GM12891 (cell line): ENCODE measurements around the gene ARMH3.
"Not testable (repeated sequence)": the region's sequence is repeated elsewhere in the genome, so short reads cannot be mapped to it uniquely, and the experiment has no call there.

ENCODE experiments used
- DNase-seq: peaks from one replicate; pipeline ENCODE4 v3.0.0; 2011; ENCODE audit warnings: low spot score; ENCODE audit not compliant: insufficient read length
- FAIRE-seq: peaks from 2 replicates; lab custom pipeline; 2011; peaks lifted over from hg19 to GRCh38; lab: Jason Lieb, UNC
- PAX5 ChIP-seq: IDR thresholded peaks from 2 replicates; pipeline ENCODE4 v1.6.1; 2011; ENCODE audit warnings: low read length, moderate library complexity, mild to moderate bottlenecking; ENCODE audit not compliant: insufficient read depth, severe bottlenecking
- POLR2A ChIP-seq: IDR thresholded peaks from 2 replicates; pipeline ENCODE4 v1.6.1; 2011; ENCODE audit warnings: low read depth, low read length, control low read depth
- POLR2AphosphoS5 ChIP-seq: IDR thresholded peaks from 2 replicates; pipeline ENCODE4 v1.6.1; 2011; ENCODE audit warnings: low read depth, low read length, control low read depth
- POU2F2 ChIP-seq: IDR thresholded peaks from 2 replicates; pipeline ENCODE4 v1.6.1; 2011; ENCODE audit warnings: low read depth, mild to moderate bottlenecking, control low read depth, low read length, moderate library complexity
- SPI1 ChIP-seq: IDR thresholded peaks from 2 replicates; pipeline ENCODE4 v1.6.1; 2011; ENCODE audit warnings: low read depth, low read length, control low read depth
- TAF1 ChIP-seq: IDR thresholded peaks from 2 replicates; pipeline ENCODE4 v1.6.1; 2011; ENCODE audit warnings: low read depth, low read length, control low read depth

Gene ARMH3

GRCh38 chr10:102069071-102069470 is 13.1 kb upstream of the ARMH3 start:
- TF ChIP-seq POLR2A, result 0 out of 2 replicates have a peak, but pooled peaks have one; percentile 4
- TF ChIP-seq PAX5, result no peak
- DNase-seq, result no peak
- no peak for FAIRE-seq

- DNase-seq (no peak), FAIRE-seq (no peak)
- no peak for TF ChIP-seq POLR2AphosphoS5
- TF ChIP-seq PAX5, result no peak
- no peak for TF ChIP-seq SPI1
- TF ChIP-seq POU2F2, result no peak
Measured at GRCh38 chr10:102068216-102068615, 12.2 kb upstream of the ARMH3 start.

GRCh38 chr10:102067091-102067916 is 11.3 kb upstream of the ARMH3 start:
- FAIRE-seq (no peak), DNase-seq (no peak)
- no peak for TF ChIP-seq POU2F2
- no peak for TF ChIP-seq PAX5
- no peak for TF ChIP-seq POLR2A
- no peak for TF ChIP-seq SPI1
- TF ChIP-seq TAF1, result no peak
- no peak for TF ChIP-seq POLR2AphosphoS5

GRCh38 chr10:102066399-102067088 is 10.6 kb upstream of the ARMH3 start:
- TF ChIP-seq POU2F2 (no peak), SPI1 (no peak), PAX5 (no peak), TAF1 (no peak), POLR2A (no peak), POLR2AphosphoS5 (no peak)
- FAIRE-seq (no peak), DNase-seq (no peak)

GRCh38 chr10:102065561-102066398 is 9.8 kb upstream of the ARMH3 start:
- DNase-seq (peak; percentile 52), FAIRE-seq (no peak)
- TF ChIP-seq POU2F2 (no peak), TAF1 (no peak), POLR2A (no peak), SPI1 (no peak), POLR2AphosphoS5 (no peak), PAX5 (no peak)

GRCh38 chr10:102064868-102065560 is 9.0 kb upstream of the ARMH3 start, which contains the start of gene HPS6:
HPS6 (plus strand) TSS chr10:102065349; CDS start chr10:102065475, 126 bp downstream.
- DNase-seq (peak; percentile 99), FAIRE-seq (peak; percentile 99)
- peak; percentile 78 for TF ChIP-seq TAF1
- peak; percentile 64 for TF ChIP-seq POLR2AphosphoS5
- TF ChIP-seq POLR2A, result peak; percentile 77
- no peak for TF ChIP-seq SPI1
- 0 out of 2 replicates have a peak, but pooled peaks have one; percentile 37 for TF ChIP-seq POU2F2
- no peak for TF ChIP-seq PAX5

GRCh38 chr10:102064503-102064867 is 8.5 kb upstream of the ARMH3 start:
- FAIRE-seq, result peak; percentile 63
- DNase-seq, result no peak
- no peak for TF ChIP-seq PAX5
- no peak for TF ChIP-seq SPI1
- no peak for TF ChIP-seq POLR2A

GRCh38 chr10:102059987-102060386 is 4.0 kb upstream of the ARMH3 start:
- DNase-seq (no peak), FAIRE-seq (no peak)
- TF ChIP-seq POLR2A, result no peak

GRCh38 chr10:102054881-102055646 is 909 bp downstream of the ARMH3 start:
- FAIRE-seq, DNase-seq: not testable (repeated sequence)

GRCh38 chr10:102046095-102046494 is 9.9 kb downstream of the ARMH3 start:
- TF ChIP-seq TAF1 (no peak), PAX5 (no peak), SPI1 (no peak), POLR2AphosphoS5 (no peak), POLR2A (no peak), POU2F2 (no peak)
- DNase-seq, result no peak
- no peak for FAIRE-seq
